Heart left ventricle (tissue), 16 donors: Measurements from ENCODE around the gene VTI1A. TPM values are rescaled to one million over a fixed set of nuclear protein-coding genes. Genes with fewer than 3 reads are reported as not detected.

ENCODE experiments used
- ATAC-seq, 4 donors: fragments of 200-7000 bp; cut with Tn5 transposase; one replicate each; pipeline ENCODE4 v1.9.1; 2020 to 2022; ENCODE audit warnings: moderate library complexity in 4 of 4, mild to moderate bottlenecking in 3 of 4, moderate number of reproducible peaks in 1 of 4
- DNase-seq, 5 donors: peaks; one replicate each; pipeline ENCODE4 v3.0.0-alpha.2; 2020
- H3K27ac ChIP-seq, 12 donors: fragments of 200-600 bp; sonication (generic) in 4 of 12; one replicate each; pipeline versions ENCODE4 v1.5.0 to v1.8.0; 2016 to 2022; ENCODE audit warnings: mild to moderate bottlenecking in 2 of 12
- H3K27me3 ChIP-seq, 9 donors: fragments of 200-600 bp; sonication (generic) in 2 of 9; one replicate each; pipeline versions ENCODE4 v1.5.1 to v1.8.0; 2016 to 2022; ENCODE audit warnings: mild to moderate bottlenecking in 3 of 9
- H3K36me3 ChIP-seq, 9 donors: fragments of 200-600 bp; sonication (generic) in 2 of 9; one replicate each; pipeline versions ENCODE4 v1.5.0 to v1.8.0; 2018 to 2022; ENCODE audit warnings: mild to moderate bottlenecking in 2 of 9
- H3K4me1 ChIP-seq, 12 donors: fragments of 200-600 bp; sonication (generic) in 4 of 12; one replicate each; pipeline versions ENCODE4 v1.5.0 to v1.8.0; 2016 to 2022; ENCODE audit warnings: mild to moderate bottlenecking in 3 of 12
- H3K4me3 ChIP-seq, 12 donors: fragments of 200-600 bp; sonication (generic) in 4 of 12; one replicate each; pipeline versions ENCODE4 v1.5.0 to v1.8.0; 2017 to 2022; ENCODE audit warnings: mild to moderate bottlenecking in 9 of 12, moderate library complexity in 4 of 12
- H3K9me3 ChIP-seq, 12 donors: fragments of 200-600 bp; sonication (generic) in 4 of 12; one replicate each; pipeline versions ENCODE4 v1.5.0 to v1.8.0; 2016 to 2022; ENCODE audit warnings: mild to moderate bottlenecking in 1 of 12
- CTCF ChIP-seq, 12 donors: fragments of 200-600 bp; sonication (generic) in 4 of 12; IDR thresholded peaks; one replicate each; pipeline versions ENCODE4 v1.5.0 to v1.8.0; 2018 to 2022; ENCODE audit warnings: antibody characterized with exemption in 12 of 12, mild to moderate bottlenecking in 5 of 12
- POLR2A ChIP-seq, 2 donors: fragments of 450-650 bp; IDR thresholded peaks; one replicate each; pipeline ENCODE4 v1.6.1; 2017; ENCODE audit warnings: antibody characterized with exemption in 2 of 2, mild to moderate bottlenecking in 2 of 2, moderate library complexity in 2 of 2
- WGBS, 4 donors: extraction: QIAGEN DNeasy Blood & Tissue Kit in 2 of 4; methylation state at CpG; one replicate each; pipeline versions ENCODE4 v1.1.5 to v1.1.7; 2013 to 2018; 5-methylcytosine and 5-hydroxymethylcytosine counted together
- intact Hi-C, 10 donors: fragments of 100-400 bp; cut with DNase I; formaldehyde crosslinking; loops; one replicate each; pipeline versions ENCODE4 v1.11.1 to v1.14.2; 2022
- polyA plus RNA-seq, 2 donors: library from polyadenylated mRNA; stranded (reverse); fragments of 200-250 nt; gene quantifications; one replicate each; pipeline ENCODE4 v1.2.3, GENCODE V29; 2013
- total RNA-seq, 9 donors: library from RNA; depleted of rRNA in 2 of 9; stranded (reverse); fragments of >200 nt in 2 of 9; fragmentation: NEBNext Ultra II Directional in 3 of 9; extraction: Animal tissue kit (Norgen Biotek cat#: 25700) in 3 of 9; gene quantifications; one replicate each; pipeline versions ENCODE4 v1.1.0 to v1.2.4, GENCODE V29; 2016 to 2023
- donor health status: ischemic (EF 13 %, LVEDD 7.1; RV severe dilation, severe dysfunction).
- donor health status: healthy with polysubstance abuse.
- donor health status: DM: no; HTN: yes; CAD: no.
- donor health status: DM: no; HTN: no; CAD: no.
- donor health status: ischemic (EF 25% LVEDD 6.9; RV normal size, moderate dysfunction).
- donor health status: ischemic (EF 25% LVEDD 5.7; RV mildly dilated, moderate dysfunction).
- donor health status: healthy.
- donor health status: DM: yes; HTN: yes; CAD: no.
- donor health status: ischemic (EF 35%, LVEDD 5.7; RV mildly dilated, moderate dysfunction).
- donor health status: nonischemic (EF 11% LVEDD 7.7; RV severe dilation, severe dysfunction).
- donor health status: DM: yes; HTN: yes; CAD: no.
- donor health status: PGD.
- donor health status: ischemic (EF 29% LVEDD 5.4; RV normal size, mild dysfunction).
- donor health status: nonischemic (EF 23%, LVEDD 6.1; RV moderate dilation, normal function).

The VTI1A gene
- total and polyA plus RNA-seq, 11 donors, result 6.0 to 33.1 (median 23.2) TPM

DNA sequence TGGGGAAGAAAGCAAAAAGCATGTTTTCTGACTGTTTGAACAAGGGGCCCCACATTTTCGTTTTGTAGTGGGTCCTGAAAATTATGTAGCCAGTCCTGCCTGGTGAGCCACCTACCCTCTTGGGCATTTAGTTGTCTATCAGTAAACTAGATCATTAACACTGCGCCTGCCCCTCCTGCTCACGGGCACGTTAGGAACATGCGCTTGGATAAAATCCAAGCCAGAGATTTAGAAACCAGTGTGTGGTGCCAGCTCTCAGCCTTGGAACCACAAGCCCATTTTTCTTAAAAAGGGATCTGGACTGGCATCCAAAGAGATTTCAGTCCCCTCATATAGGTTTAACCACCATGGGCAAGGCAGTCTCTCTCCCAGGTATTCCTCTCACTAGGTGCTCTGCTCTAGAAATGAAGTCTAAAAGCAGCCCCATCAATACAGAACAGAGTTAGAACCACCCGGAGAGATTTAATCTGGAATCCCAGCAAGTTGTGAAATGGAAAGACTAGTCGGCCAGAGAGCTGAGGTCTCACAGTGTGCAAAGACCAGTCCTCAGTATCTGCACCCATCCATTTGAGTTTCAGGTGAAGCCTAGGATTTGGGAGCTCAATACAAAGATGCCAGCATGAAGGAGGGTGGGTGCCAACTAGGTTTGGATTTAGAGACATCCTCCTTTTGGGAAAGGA, 379.1 kb downstream of the VTI1A start:
- 61 to 73% (median 67%) methylated on average over 7 of the region's 7 CpGs for WGBS, 4 donors
- no peaks in the 10 kb centered on the region for H3K4me1 ChIP-seq
- TF ChIP-seq POLR2A (IDR thresholded peaks at IDR 0.05), result no peak
- no peak for TF ChIP-seq CTCF (IDR thresholded peaks at IDR 0.05)
- intact Hi-C loops, result no loop called here
- H3K4me3 ChIP-seq, result no peak overlapping the region
- DNase-seq (no peak), ATAC-seq (no peak)
- no peaks in the 10 kb centered on the region for H3K27me3 ChIP-seq
- H3K27ac ChIP-seq, result no peak overlapping the region
- H3K9me3 ChIP-seq, result no peaks in the 10 kb centered on the region
- no peaks in the 10 kb centered on the region for H3K36me3 ChIP-seq

DNA sequence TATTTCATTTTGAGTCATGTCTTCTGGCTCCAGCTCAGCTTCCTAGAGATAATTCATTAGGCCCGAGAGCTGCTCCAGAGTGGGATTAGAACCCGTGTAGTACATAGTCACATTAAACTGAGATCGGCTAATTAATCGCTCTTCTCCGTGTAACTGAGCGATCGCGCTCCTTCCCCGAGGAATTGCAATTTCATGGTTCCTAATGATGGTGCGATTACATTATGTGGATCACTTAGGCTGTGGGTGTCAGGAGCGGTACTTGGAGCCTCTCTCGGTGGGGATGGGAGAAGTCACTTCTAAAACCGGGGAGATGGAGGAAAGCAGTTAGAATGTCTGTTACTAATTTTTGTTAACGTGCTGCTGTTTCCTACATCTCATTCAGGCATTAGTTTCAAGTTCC, 380.1 kb downstream of the VTI1A start:
- WGBS, 4 donors, result 93 to 95% (median 94%) methylated on average over 14 of the region's 14 CpGs
- Histone ChIP-seq H3K27me3 (no peaks in the 10 kb centered on the region), H3K4me3 (no peak overlapping the region), H3K36me3 (no peaks in the 10 kb centered on the region), H3K27ac (no peak overlapping the region), H3K9me3 (no peaks in the 10 kb centered on the region), H3K4me1 (no peaks in the 10 kb centered on the region)
- DNase-seq (no peak), ATAC-seq (no peak)
- TF ChIP-seq CTCF (IDR thresholded peaks at IDR 0.05), result no peak
- no peak for TF ChIP-seq POLR2A (IDR thresholded peaks at IDR 0.05)
- intact Hi-C loops, result no loop called here

- DNase-seq (no peak), ATAC-seq (no peak)
- H3K4me1 ChIP-seq, result no peaks in the 10 kb centered on the region
- 96 to 98% (median 98%) methylated on average over 4 of the region's 4 CpGs for WGBS, 4 donors
- no peaks in the 10 kb centered on the region for H3K36me3 ChIP-seq
- intact Hi-C loops, result no loop called here
- no peaks in the 10 kb centered on the region for H3K9me3 ChIP-seq
- no peak for TF ChIP-seq POLR2A (IDR thresholded peaks at IDR 0.05)
- TF ChIP-seq CTCF (IDR thresholded peaks at IDR 0.05), result no peak
- no peaks in the 10 kb centered on the region for H3K27me3 ChIP-seq
- no peak overlapping the region for H3K27ac ChIP-seq
- H3K4me3 ChIP-seq, result no peak overlapping the region
Observed at GRCh38 chr10:112827951-112828350, 380.9 kb downstream of the VTI1A start.

- TF ChIP-seq CTCF (IDR thresholded peaks at IDR 0.05), result no peak
- no peak for TF ChIP-seq POLR2A (IDR thresholded peaks at IDR 0.05)
- no peak overlapping the region for H3K27ac ChIP-seq
- no peaks in the 10 kb centered on the region for H3K27me3 ChIP-seq
- H3K4me1 ChIP-seq, result peaks cover 0 to 23% (median 12%) of the 10 kb centered on the region in 12 donors
- H3K4me3 ChIP-seq, result no peak overlapping the region
- intact Hi-C loops, result no loop called here
- WGBS, 4 donors, result 94 to 96% (median 95%) methylated on average over 16 of the region's 16 CpGs
- no peaks in the 10 kb centered on the region for H3K9me3 ChIP-seq
- no peak for ATAC-seq
- no peaks in the 10 kb centered on the region for H3K36me3 ChIP-seq
- DNase-seq, result no peak
Observed at GRCh38 chr10:112831859-112832258, 384.8 kb downstream of the VTI1A start.
